Breast epithelium (tissue), 3 donors: Measurements from ENCODE around the gene CYSTM1.

Experiments used
- CTCF ChIP-seq, 3 donors: fragments of 450-650 bp; IDR thresholded peaks; one replicate each; pipeline ENCODE4 v1.5.1; 2016 to 2017; ENCODE audit warnings: antibody characterized with exemption in 3 of 3, mild to moderate bottlenecking in 3 of 3, moderate library complexity in 3 of 3
- POLR2A ChIP-seq: fragments of 450-650 bp; IDR thresholded peaks from one replicate; pipeline ENCODE4 v1.6.1; 2016; ENCODE audit warnings: antibody characterized with exemption, mild to moderate bottlenecking, moderate library complexity

- TF ChIP-seq CTCF (IDR thresholded peaks at IDR 0.05): no peak
- TF ChIP-seq POLR2A: no peak
Measured at GRCh38 chr5:140267559-140268018, 92.6 kb downstream of the CYSTM1 start.
